Neural crest cell (in vitro differentiated cells): Measurements from ENCODE around the gene GAPDHS. TPM values are rescaled to one million over a fixed set of nuclear protein-coding genes. Genes with fewer than 3 reads are reported as not detected.

Source experiments
- DNase-seq: peaks from one replicate; pipeline ENCODE4 v3.0.0; 2021; ENCODE audit warnings: low read depth, mixed read lengths, low spot score
- H3K27ac Mint-ChIP-seq: one replicate; pipeline ENCODE4 v1.8.0; 2021; ENCODE audit warnings: mild to moderate bottlenecking, mixed read lengths; ENCODE audit not compliant: unreplicated experiment
- H3K27me3 Mint-ChIP-seq: 2 replicates; pipeline ENCODE4 v1.8.0; 2021; ENCODE audit warnings: low read depth, mild to moderate bottlenecking, mixed read lengths
- H3K36me3 Mint-ChIP-seq: 2 replicates; pipeline ENCODE4 v1.8.0; 2021; ENCODE audit warnings: low read depth, mild to moderate bottlenecking, mixed read lengths
- H3K4me1 Mint-ChIP-seq: 2 replicates; pipeline ENCODE4 v1.8.0; 2021; ENCODE audit warnings: mixed read lengths
- H3K4me3 Mint-ChIP-seq: one replicate; pipeline ENCODE4 v1.8.0; 2021; ENCODE audit warnings: mild to moderate bottlenecking, mixed read lengths
- H3K9me3 Mint-ChIP-seq: 2 replicates; pipeline ENCODE4 v1.8.0; 2021; ENCODE audit warnings: mixed read lengths
- CTCF ChIP-seq: fragments of 200-600 bp; sonication (generic); conservative IDR thresholded peaks from 2 replicates; pipeline ENCODE4 v1.5.0; 2021; ENCODE audit warnings: antibody characterized with exemption, mild to moderate bottlenecking
- total RNA-seq: library from RNA; stranded (reverse); gene quantifications from 2 replicates; pipeline ENCODE4 v1.2.1, GENCODE V29; 2021

The GAPDHS gene
- total RNA-seq, 1 donor from 2014 or later: not detected

- DNase-seq: no peak
- H3K4me1 Mint-ChIP-seq: no peaks in the 10 kb centered on the region
- TF ChIP-seq CTCF: peak; percentile 42
- no peaks in the 10 kb centered on the region for H3K9me3 Mint-ChIP-seq
- no peaks in the 10 kb centered on the region for H3K36me3 Mint-ChIP-seq
- no peak overlapping the region for H3K27ac Mint-ChIP-seq
- peaks cover 86% of the 10 kb centered on the region for H3K27me3 Mint-ChIP-seq
- H3K4me3 Mint-ChIP-seq: no peak overlapping the region
Observed at GRCh38 chr19:35510626-35510964, 22.7 kb upstream of the GAPDHS start.

DNA sequence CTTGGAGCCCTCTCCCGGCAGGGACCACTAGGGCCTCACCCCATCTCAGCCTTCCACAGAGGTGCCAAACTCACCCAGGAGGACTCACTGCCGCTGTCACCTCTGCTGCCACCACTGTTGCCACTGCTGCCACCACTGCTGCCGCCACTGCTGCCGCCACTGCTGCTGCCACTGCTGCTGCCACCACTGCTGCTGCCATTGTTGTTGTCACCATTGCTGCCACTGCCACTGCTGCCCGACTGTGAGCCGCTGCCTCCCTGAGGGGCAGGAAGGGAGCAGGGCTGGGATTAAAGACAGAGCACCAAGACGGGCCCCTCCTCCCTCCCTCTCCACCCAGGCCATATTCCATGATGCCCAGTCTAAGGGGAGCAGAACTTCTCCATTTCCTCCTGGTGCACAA lies 21.9 kb upstream of the GAPDHS start:
- Mint-ChIP-seq H3K4me3 (no peak overlapping the region), H3K27me3 (peaks cover 78% of the 10 kb centered on the region), H3K4me1 (no peaks in the 10 kb centered on the region), H3K9me3 (no peaks in the 10 kb centered on the region), H3K36me3 (no peaks in the 10 kb centered on the region), H3K27ac (no peak overlapping the region)
- no peak for DNase-seq
- no peak for TF ChIP-seq CTCF

GRCh38 chr19:35512831-35513627 lies 20.2 kb upstream of the GAPDHS start:
- Mint-ChIP-seq H3K4me1 (no peaks in the 10 kb centered on the region), H3K9me3 (no peaks in the 10 kb centered on the region), H3K27ac (no peak overlapping the region), H3K36me3 (no peaks in the 10 kb centered on the region), H3K4me3 (no peak overlapping the region), H3K27me3 (peaks cover 64% of the 10 kb centered on the region)
- no peak for TF ChIP-seq CTCF
- DNase-seq: no peak

- no peak within 1 kb of the TSS for H3K4me3 Mint-ChIP-seq
- H3K9me3 Mint-ChIP-seq: no peaks in the 10 kb centered on the region
- no peak for DNase-seq
- peaks cover 57% of the 10 kb centered on the region for H3K27me3 Mint-ChIP-seq
- no peak within 1 kb of the TSS for H3K27ac Mint-ChIP-seq
- no peaks in the 10 kb centered on the region for H3K36me3 Mint-ChIP-seq
- H3K4me1 Mint-ChIP-seq: no peaks in the 10 kb centered on the region
- no peak for TF ChIP-seq CTCF
Observed at GRCh38 chr19:35513628-35514281, 19.5 kb upstream of the GAPDHS start, which contains the start of gene DMKN. Gene DMKN, minus strand, starts transcription at chr19:35513649. Its CDS starts 174 bp downstream, at chr19:35513475.

GRCh38 chr19:35514282-35514809 lies 18.9 kb upstream of the GAPDHS start:
- no peaks in the 10 kb centered on the region for H3K9me3 Mint-ChIP-seq
- H3K4me1 Mint-ChIP-seq: no peaks in the 10 kb centered on the region
- H3K27ac Mint-ChIP-seq: no peak overlapping the region
- H3K36me3 Mint-ChIP-seq: no peaks in the 10 kb centered on the region
- no peak overlapping the region for H3K4me3 Mint-ChIP-seq
- no peak for DNase-seq
- peaks cover 51% of the 10 kb centered on the region for H3K27me3 Mint-ChIP-seq
- no peak for TF ChIP-seq CTCF
